GM21390 (cell line): Measurements from ENCODE around the gene WNK4.

ENCODE experiments used
- ATAC-seq: cut with Tn5 transposase; IDR thresholded peaks from one replicate; pipeline ENCODE4 v1.9.1; 2021; ENCODE audit not compliant: unreplicated experiment

Gene WNK4

DNA sequence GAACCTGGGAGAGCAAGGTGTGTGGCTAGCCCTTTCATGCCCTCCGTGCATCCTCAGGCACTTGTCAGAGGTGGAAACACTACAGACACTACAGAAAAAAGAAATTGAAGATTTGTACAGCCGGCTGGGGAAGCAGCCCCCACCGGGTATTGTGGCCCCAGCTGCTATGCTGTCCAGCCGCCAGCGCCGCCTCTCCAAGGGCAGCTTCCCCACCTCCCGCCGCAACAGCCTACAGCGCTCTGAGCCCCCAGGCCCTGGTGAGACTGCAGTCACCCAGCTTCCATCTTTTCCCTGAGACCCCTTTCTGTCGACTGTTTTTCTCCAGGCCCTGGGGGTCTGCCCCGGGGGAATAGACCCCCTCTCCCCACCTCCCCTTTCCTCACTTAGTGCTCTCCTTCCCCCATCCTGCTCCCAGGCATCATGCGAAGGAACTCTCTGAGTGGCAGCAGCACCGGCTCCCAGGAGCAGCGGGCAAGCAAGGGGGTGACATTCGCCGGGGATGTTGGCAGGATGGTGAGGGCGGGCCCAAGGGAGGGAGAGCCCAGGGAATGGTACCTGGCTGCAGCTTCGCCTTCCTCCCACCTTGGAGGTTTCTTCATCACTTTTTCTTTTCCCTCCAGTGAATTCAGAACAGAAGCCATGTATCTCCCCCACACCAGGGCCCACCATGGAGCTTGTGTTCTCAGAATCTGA, 15.8 kb downstream of the WNK4 start:
- no peak for ATAC-seq

DNA sequence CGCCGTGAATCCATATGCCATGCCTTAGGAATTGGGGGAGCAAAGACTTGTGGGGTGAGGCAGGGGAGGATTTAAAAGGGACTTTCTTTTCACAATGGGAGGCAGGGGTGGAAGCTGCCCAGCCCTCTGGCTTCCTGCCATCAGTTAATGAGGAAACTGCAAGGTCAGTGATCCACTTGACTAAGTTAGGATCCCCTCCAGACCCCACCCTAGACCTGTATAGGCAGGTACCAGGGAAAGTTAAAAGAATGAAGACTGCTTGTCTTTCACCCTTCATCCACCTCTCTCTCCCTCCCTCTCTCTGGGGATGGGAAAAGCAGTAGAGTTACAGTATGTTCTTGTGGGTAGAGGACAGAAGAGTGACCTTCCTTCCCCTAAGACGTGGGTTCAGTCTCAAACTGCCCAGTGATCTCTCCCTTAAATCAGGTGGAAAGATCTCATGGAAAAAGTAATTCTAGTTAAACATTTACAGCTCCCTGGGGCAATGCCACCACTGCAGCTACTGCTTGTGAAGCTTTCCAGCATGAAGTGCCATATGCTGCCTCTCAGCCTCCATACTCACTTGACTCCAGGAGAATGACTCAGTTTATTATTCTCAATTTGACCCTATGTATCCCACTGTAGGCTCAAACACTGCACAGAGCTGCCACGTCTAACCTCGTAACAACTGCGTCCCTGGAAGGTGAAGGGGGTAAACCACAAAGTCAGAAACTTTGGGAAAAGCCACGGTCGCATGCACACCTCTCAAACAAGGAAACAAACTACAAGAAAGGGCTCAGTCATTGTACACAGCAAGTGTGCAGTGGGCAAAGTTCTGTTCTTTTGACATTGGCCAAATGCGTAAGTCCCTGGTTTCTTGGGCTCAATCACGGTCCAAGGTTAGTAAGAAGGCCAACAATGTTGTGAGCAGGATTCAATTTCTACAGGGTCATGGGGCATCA, 16.9 kb downstream of the WNK4 start:
- no peak for ATAC-seq

DNA sequence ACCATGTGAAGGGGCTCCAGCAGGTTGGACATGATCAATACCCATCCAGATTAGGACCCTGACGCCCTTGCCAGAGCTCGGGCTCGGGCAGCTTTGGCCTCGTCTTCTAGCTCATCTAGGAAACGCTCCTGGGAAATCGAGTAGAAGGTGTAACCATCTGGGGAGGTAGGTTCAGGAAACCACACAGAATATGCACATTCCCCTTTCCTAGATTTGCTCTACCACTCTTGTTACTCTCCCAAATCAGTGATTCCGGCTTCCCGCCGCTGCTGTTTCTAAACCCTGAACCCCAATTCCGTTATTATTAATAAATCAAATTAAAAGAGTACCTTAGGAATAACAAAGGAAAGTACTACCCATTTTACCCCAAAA, 17.6 kb downstream of the WNK4 start:
- ATAC-seq = no peak

DNA sequence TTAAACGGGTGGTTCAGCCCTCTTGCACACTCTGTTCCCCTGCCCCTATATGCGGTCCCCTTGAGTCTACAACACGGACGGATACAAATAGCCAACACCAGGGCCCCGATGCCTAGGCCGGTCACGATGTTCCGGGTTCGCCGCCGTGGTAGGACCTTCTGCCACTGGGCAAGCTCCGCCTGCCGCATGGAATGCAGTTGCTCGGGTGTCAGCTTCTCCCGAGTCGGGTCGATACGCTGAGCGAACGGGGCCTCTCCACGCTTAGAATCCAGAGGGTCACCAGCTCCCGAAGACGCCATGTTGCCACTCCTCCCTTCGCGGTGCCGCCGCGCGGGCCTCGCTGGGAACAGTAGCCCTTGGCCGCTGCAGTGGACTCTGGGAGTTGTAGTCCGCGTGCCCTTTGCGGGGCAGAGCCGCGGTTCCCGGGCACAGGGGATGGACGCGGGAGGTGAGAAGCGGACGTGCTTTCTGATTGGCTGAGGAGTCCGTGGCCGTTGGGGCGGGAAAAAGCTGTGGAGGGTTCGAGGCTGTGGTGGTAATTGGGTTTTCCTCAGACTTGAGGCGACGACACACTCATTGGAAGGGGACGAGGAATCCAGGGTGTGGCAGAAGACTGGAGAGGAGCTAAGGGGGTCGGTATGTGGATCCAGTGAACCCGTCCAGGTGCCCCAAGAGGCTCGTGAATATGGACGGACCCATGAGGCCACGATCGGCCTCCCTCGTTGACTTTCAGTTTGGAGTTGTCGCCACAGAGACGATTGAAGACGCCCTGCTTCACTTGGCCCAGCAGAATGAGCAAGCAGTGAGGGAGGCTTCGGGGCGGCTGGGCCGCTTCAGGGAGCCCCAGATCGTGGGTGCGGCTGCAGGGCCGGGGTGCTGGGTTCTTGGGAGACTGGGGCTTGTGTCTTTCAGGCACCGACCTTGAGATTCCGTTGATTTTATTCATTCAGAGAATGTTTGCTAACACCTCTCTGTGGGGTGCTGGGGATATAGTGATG, 18.3 kb downstream of the WNK4 start, which contains the start of the genes CNTD1 and COA3:
CNTD1 (plus strand) TSS at position 479 of the 998 bp plus-strand sequence; CDS start at position 686, 207 bp downstream.
COA3 (minus strand) TSS at position 322 of the 998 bp plus-strand sequence; CDS start at position 299, 23 bp downstream.
- ATAC-seq = peak; percentile 69

DNA sequence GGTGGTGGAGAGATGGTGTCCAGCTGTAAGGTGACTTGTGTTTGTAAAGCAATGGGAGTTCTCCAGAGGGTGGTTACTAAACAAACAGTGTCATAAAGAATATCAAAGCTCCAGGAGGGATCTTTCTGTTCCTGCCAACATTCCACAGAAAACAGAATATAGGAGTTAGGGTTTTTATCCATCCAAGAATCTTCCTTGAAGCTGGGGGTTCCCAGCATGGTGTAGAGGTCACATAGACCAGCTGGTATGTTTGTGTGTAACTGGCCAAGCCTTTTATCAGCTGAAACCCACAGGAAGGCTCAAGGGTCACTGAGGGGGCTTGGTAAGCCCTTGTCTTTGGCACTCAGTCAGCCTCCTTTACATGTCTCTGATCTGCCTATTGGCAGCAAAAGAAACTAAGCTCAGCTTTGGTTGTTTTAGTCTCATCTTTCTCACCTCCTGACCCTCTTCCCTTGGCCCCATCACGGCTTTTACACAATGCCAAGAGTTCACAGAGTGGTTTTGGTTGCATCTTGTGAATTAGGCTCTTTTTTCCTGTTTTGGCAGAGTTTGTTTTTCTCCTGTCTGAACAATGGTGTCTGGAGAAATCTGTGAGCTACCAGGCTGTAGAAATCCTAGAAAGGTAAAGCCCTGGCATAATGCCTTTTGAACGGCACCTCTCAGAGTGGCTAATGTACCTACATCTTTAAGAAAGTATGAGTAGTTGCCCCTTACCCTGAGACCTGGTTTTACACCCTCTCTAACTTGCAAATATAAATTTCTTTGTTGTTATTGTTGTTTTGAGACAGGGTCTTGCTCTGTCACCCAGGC, 22.9 kb downstream of the WNK4 start:
- ATAC-seq = no peak

DNA sequence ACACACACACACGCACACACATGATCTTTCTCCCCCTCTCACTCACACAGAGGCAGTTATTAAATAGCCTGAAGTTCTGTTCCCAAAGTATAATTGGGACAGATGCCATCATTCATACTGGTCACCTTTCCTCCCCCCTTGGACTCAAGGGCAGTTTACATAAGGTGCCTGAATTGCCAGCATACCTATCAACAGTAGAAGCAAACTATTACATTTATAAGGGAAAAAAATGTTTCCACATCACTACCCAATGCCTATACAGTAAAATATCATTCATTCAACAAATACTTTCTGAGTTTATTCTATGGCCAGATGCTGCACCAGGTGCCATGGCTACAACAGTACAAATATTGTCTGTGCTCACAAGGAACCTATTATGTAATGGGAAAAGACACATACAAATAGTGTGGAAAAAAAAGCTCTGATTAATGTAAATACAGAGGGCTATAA, 24.5 kb downstream of the WNK4 start:
- ATAC-seq = no peak

DNA sequence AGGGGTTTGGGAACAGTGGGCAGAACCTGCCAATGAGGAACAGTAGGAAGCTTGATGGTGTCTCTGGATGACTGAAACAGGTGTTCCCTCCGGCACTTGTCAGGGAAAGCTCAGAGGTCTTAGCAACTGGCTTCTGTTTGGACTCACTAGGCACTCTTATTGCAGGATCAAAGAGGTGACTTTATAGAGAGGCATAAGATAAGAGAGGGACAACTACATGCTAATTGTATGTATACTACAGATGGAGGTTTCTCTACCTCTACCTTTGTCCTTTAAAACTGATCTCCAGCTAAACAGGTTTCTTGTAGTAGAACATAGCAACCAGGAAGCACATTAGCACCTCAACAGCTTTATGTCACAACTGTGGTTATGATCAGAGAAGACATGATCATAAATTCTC, 25.8 kb downstream of the WNK4 start:
- ATAC-seq = no peak

DNA sequence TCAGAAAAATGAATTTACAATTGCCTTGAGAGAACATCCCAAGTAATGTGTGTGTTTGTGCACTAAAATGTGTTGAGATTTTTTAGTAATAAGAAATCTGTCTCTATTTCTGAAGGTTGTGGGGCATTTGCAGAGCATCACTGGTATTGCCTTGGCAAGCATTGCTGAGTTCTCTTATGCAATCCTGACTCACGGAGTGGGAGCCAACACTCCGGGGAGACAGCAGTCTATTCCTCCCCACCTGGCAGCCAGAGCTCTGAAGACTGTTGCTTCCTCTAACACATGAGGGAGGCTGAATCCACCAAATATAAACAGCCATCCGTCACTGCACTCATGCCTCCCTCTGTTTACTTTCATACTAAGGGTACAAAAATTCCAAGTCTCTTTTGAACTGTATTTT, 28.8 kb downstream of the WNK4 start:
- ATAC-seq = no peak

DNA sequence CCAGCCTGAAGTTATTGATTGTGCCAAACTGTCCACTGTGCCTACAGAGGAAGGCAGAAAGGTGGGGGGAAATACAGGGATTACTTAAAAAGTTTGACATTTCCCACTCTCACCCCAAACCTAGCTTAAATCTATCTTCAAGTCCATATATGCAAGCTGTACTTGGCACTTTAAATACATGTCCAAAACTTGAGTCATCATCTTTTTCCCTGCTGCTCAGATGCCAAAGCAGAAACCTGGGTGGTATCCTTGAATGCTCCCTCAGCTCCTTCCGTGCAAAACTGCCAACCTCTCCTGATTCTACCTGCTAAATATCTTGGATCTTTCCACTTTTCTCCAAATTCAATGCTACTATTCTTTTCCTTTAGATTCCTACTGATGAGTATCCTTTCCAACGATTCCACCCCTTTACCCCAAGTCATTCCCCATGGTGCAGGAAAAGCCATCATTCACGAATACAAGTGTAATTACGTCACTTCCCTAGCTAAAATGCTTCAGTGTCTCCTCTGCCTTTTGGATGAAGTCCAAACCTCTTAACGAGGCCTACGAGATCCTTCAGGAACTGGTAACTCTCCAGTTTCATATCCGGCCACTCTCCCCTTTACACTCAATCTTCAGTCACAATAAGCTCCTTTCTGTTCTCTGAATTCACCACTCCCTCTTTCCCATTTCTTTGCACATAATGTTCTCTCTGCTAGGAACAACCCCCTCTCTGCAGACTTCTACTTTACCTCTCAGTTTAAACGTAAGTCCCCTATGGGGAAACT, 34.4 kb downstream of the WNK4 start:
- ATAC-seq = no peak

DNA sequence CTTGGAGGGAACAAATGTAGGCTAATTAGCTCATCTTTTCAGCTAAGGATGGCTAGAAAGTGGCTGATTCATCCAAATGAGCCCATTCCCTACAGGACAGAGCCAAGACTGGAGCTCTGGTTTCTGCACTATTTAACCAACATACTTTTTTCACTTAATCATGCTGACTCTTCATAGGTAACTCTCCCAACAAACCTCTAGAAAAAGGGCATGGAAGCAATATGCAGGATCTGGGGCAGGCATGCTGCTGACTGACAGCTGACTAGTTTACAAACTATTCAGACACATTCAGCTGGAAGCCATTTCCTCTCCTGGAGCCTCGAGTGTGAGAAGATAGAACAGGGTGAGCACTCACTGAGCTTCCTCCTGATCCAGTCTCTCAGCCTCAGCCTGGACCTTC, 37.5 kb downstream of the WNK4 start:
- ATAC-seq = no peak

DNA sequence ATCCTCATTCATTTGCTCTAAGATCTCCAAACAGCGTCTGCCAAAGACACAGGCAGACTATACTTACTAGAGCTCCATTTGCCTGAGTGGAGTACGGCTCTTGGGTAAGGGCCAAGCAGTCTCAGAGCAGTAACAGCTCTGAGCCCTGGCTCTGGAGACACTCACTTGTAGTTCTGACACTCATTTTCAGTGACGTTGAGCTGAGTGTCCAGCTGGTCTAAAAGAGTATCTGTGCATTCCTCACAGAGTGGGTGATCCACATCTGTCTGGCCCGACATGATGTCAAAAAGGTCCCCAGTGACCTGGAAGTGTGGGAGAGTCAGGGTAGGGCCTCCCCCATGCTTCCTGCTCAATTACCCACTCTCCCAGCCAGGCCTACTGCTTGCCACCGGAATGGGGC, 38.0 kb downstream of the WNK4 start:
- ATAC-seq = no peak

DNA sequence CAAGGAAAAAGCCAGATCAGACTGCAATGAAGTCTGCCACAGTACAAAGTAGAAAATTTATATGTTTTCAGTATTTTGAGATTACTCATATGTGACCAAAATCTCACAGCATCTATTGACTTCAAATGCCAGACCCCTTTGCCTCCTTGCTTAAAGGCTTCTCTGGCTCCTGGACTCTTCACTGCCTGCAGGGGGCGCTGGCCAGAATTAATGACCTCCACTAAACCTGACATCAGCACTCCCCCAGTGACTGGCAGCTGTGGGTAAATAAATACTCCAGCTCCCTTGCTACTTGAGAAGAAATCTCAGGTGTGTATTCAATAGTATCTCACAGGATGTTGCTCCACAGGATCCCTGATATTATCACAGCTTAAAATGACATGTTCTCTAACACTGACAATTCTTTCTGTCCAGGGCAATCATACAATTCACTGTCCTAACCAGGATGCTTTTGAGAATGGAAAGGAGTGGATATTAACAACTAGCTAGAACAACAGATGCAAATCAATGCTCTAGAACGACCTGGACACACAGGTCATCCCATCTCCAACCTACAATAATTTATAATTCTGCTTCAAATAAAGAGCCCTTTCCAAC, 39.6 kb downstream of the WNK4 start:
- no peak for ATAC-seq

DNA sequence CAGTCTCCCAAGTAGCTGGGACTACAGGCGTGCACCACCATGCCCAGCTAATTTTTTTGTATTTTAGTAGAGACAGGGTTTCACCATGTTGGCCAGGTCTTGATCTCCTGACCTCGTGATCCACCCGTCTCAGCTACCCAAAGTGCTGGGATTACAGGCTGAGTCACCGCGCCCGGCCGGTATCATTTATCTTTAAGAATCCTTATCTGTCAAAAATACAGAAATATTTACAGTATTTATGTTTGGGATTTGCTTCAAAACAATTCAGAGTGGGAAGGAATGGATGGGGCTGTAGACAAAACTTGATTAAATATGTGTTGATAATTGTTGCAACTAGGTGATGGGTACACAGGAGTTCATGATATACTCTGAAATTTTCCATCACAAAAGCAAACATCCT, 40.8 kb downstream of the WNK4 start:
- ATAC-seq = no peak

DNA sequence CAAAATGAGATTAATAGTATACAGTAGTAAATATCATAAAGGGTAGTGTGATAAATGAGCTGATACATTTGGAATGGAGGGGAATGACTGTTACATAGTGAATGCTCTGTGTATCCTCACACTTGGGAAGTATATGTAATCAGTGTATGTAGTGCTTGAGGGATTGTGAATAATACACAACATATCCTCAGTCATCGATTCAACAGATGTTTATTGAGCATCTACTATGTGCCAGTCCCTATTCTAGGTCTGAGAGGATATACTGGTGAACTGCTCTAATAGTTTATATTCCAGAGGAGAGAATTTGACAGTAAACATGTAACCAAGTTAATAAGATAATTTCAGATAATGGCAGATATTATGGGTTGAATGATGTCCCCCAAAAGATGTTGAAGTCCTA, 47.1 kb downstream of the WNK4 start:
- no peak for ATAC-seq

DNA sequence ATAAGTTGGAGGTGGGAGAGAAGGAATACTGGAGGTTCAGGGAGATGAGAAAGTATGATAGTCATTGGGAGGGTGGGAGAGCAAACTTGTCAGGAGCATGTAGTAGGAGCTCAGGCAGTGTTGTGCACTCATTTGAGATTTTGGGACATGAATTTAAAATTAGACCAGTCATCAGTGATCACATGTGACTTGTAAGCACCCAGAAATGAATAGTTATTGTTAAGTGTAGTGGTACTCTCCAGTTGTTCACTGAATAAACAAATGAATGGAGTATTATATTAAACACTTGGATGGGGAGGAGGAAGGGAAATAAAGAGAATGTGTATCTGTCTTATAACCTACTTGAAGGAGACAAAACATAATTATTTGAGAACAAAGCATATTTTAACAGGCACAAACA, 50.6 kb downstream of the WNK4 start:
- no peak for ATAC-seq

DNA sequence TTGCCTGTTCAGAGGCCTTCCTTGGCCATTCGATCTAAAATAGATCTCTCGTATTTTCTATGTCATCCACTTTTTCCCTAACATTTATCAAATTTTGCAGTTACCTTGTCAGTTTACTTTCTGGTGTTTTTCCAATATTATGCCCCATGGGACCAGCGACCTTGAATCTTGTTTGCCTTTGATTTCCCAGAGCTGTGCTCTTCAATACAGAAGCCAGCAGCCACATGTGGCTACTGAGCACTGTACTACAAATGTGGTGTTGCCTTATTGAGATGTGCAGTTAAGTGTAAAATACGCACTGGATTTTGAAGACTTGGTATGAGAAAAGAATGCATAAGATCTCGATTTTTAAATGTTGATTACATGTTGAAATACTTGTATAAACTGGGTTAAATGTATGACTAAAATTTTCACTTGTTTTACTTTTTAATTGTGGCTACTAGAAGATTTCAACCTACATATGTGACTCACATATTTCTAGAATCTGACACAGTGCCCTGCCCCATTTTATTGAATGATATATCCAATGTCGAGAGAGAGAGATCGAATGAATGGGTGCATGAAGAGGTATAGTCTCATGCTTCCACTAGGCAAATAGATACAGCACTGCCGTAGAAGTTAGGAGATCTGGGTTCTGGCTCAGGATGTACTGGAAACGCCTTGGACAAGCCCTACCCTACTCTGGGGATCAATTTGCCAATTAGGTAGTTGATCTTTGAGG, 52.0 kb downstream of the WNK4 start:
- ATAC-seq = no peak

DNA sequence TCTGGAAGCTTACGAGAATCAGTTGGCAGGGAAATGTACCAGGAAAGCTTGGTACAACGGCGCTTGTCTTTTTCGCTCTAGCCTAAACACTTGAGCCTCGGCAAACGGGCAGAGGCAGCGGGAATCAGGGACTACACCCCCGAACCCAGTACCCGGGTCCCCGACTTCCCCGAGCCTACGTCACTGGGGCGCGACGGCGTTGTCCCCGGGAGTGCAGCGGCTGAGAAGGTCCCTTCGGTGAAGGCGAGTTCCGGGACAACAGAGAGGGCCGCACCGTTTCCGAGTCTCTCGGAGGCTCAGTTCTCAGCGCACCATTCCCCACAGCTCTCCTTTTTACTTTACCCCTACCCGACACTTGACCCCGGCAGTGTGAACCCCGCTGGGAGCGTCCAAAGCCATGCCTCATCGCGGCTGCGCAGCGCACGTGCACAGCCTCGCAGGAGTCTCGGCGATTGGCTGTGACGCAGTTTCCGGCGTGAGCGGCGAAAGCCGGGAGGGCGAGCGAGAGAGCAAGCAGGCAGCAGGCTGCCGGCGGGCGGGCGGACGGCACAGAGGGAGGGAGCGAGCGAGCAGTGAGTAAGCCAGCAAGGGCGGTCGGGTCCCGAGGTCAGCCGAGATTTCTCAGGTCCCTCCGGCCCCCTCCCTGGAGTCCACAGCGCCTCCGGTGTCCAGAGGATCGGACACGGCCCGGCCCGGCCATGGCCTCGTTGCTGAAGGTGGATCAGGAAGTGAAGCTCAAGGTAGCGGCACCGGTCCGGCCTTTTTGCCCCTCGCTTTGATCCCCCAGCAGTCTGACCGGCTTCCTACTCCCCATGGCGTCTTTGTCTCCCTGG, 52.7 kb downstream of the WNK4 start, which contains the start of gene PSME3:
PSME3 (plus strand) TSS at position 464 of the 833 bp plus-strand sequence; CDS start at position 699, 235 bp downstream.
- peak; percentile 86 for ATAC-seq
